GM12878 (cell line): Measurements from ENCODE around the gene STAC2. TPM values are rescaled to one million over a fixed set of nuclear protein-coding genes. Genes with fewer than 3 reads are reported as not detected.

Source experiments
- ATAC-seq: fragments of 200-7000 bp; cut with Tn5 transposase; 3 replicates; pipeline ENCODE4 v1.9.1; 2020; ENCODE audit warnings: mild to moderate bottlenecking, moderate library complexity
- BruUV-seq: library from RNA; stranded (reverse); fragments of 400-500 nt; replicated peaks from 2 replicates; lab custom pipeline; 2021; lab: Mats Ljungman, UMichigan
- CTCF ChIA-PET: fragments of 300-600 bp; sonication (Branson Sonifier 250); formaldehyde crosslinking; extraction: SDS; loops from one replicate; lab custom pipeline; 2021; ENCODE audit warnings: inconsistent platforms; lab: Yijun Ruan, JAX
- POLR2A ChIA-PET: fragments of 350-600 bp; formaldehyde crosslinking; extraction: SDS; loops from one replicate; lab custom pipeline; 2021; ENCODE audit warnings: inconsistent platforms; lab: Charles Lee
- RAD21 ChIA-PET: fragments of 300-600 bp; sonication (Branson Sonifier 250); formaldehyde crosslinking; loops from one replicate; lab custom pipeline; 2023; ENCODE audit warnings: antibody characterized with exemption; ENCODE audit not compliant: unreplicated experiment; lab: Charles Lee
- SMC1A ChIA-PET: fragments of 300-600 bp; sonication (Branson Sonifier 250); formaldehyde crosslinking; loops from one replicate; lab custom pipeline; 2023; ENCODE audit not compliant: unreplicated experiment, uncharacterized antibody; lab: Charles Lee
- DNase-seq: peaks from one replicate; pipeline ENCODE4 v3.0.0-alpha.2; 2011; ENCODE audit warnings: low read depth, low spot score
- FAIRE-seq: peaks from 3 replicates; lab custom pipeline; 2011; peaks lifted over from hg19 to GRCh38; lab: Jason Lieb, UNC
- H2AFZ ChIP-seq: 2 replicates; pipeline ENCODE4 v1.6.0; 2011; ENCODE audit warnings: low read depth, low read length, control low read depth; ENCODE audit not compliant: control insufficient read depth
- H3K27ac ChIP-seq: 2 replicates; pipeline ENCODE4 v1.5.1; 2011; ENCODE audit warnings: control low read depth; ENCODE audit not compliant: control insufficient read depth, insufficient read depth
- H3K27me3 ChIP-seq, 2 experiments: replicated peaks in 1 of 2; 2 replicates each; pipeline versions ENCODE4 v1.6.0 to v1.6.1; 2011; ENCODE audit warnings: low read length in 1 of 2; ENCODE audit not compliant: control insufficient read depth in 2 of 2, insufficient read depth in 2 of 2
- H3K36me3 ChIP-seq, 2 experiments: 2 replicates each; pipeline ENCODE4 v1.5.1; 2011; ENCODE audit warnings: low read length in 1 of 2; ENCODE audit not compliant: control insufficient read depth in 2 of 2, insufficient read depth in 2 of 2
- H3K4me1 ChIP-seq: 2 replicates; pipeline ENCODE4 v1.6.1; 2011; ENCODE audit warnings: mild to moderate bottlenecking, low read length, moderate library complexity, mixed read lengths; ENCODE audit not compliant: control insufficient read depth, insufficient read depth
- H3K4me2 ChIP-seq: 2 replicates; pipeline ENCODE4 v1.6.0; 2011; ENCODE audit warnings: control low read depth; ENCODE audit not compliant: control insufficient read depth, insufficient read depth
- H3K4me3 ChIP-seq: fragments of 200-600 bp; sonication (generic); 2 replicates; pipeline ENCODE4 v1.5.1; 2016
- H3K79me2 ChIP-seq: 2 replicates; pipeline ENCODE4 v1.6.0; 2011; ENCODE audit warnings: low read length; ENCODE audit not compliant: control insufficient read depth, insufficient read depth
- H3K9ac ChIP-seq: 2 replicates; pipeline ENCODE4 v1.8.0; 2011; ENCODE audit warnings: low read length, control low read depth, mixed read lengths; ENCODE audit not compliant: control insufficient read depth, insufficient read depth
- H3K9me3 ChIP-seq: replicated peaks from 3 replicates; pipeline ENCODE4 v1.5.1; 2011; ENCODE audit warnings: mild to moderate bottlenecking, low read length; ENCODE audit not compliant: control insufficient read depth, insufficient read depth
- H4K20me1 ChIP-seq: 2 replicates; pipeline ENCODE4 v1.6.0; 2011; ENCODE audit not compliant: control insufficient read depth, insufficient read depth
- BCL3 ChIP-seq: IDR thresholded peaks from 2 replicates; pipeline ENCODE4 v1.6.1; 2011; ENCODE audit warnings: borderline replicate concordance, low read depth, mild to moderate bottlenecking, moderate library complexity, low read length; ENCODE audit not compliant: insufficient read depth, poor library complexity, severe bottlenecking
- CBFB ChIP-seq: IDR thresholded peaks from 2 replicates; pipeline ENCODE4 v1.6.1; 2016; ENCODE audit warnings: antibody characterized with exemption, low read depth
- JUND ChIP-seq: IDR thresholded peaks from 2 replicates; pipeline ENCODE4 v1.6.1; 2012; ENCODE audit warnings: low read depth, mild to moderate bottlenecking, low read length, improper control_type of control experiment, moderate library complexity
- NFIC ChIP-seq: IDR thresholded peaks from 2 replicates; pipeline ENCODE4 v1.6.1; 2012; ENCODE audit warnings: low read depth, mild to moderate bottlenecking, inconsistent platforms, low read length, moderate library complexity
- NR2F1 ChIP-seq: fragments of 450-650 bp; conservative IDR thresholded peaks from 2 replicates; pipeline ENCODE4 v1.6.1; 2017; ENCODE audit warnings: mild to moderate bottlenecking
- RELA ChIP-seq: fragments of 450-650 bp; IDR thresholded peaks from 2 replicates; pipeline ENCODE4 v1.8.0; 2014; ENCODE audit warnings: borderline replicate concordance; ENCODE audit not compliant: partially characterized antibody
- SMAD1 ChIP-seq: fragments of 450-650 bp; IDR thresholded peaks from 2 replicates; pipeline ENCODE4 v1.6.1; 2018; ENCODE audit warnings: mild to moderate bottlenecking, low read depth; ENCODE audit not compliant: partially characterized antibody
- STAT1 ChIP-seq: fragments of 450-650 bp; conservative IDR thresholded peaks from 2 replicates; pipeline ENCODE4 v1.6.1; 2014; ENCODE audit warnings: antibody characterized with exemption, mild to moderate bottlenecking
- SUZ12 ChIP-seq: fragments of 200-600 bp; sonication (generic); IDR thresholded peaks from one replicate; pipeline ENCODE4 v1.6.1; 2018; ENCODE audit warnings: antibody characterized with exemption, mild to moderate bottlenecking; ENCODE audit not compliant: unreplicated experiment
- WRNIP1 ChIP-seq: IDR thresholded peaks from 2 replicates; pipeline ENCODE4 v1.6.1; 2011; ENCODE audit warnings: low read depth, low read length, improper control_type of control experiment, borderline replicate concordance
- WGBS: methylation state at CpG from one replicate; pipeline ENCODE4 v1.1.6; 2016; ENCODE audit warnings: low lambda C conversion rate; ENCODE audit not compliant: insufficient replicate concordance, insufficient coverage; ENCODE audit errors: missing lambda C conversion rate; 5-methylcytosine and 5-hydroxymethylcytosine counted together
- in situ Hi-C: fragments of 300-500 bp; cut with MboI; formaldehyde crosslinking; loops from 9 replicates; pipeline ENCODE4 v1.14.3; 2018; ENCODE audit warnings: mixed read lengths
- intact Hi-C: fragments of 100-400 bp; cut with micrococcal nuclease; formaldehyde crosslinking; loops from one replicate; pipeline ENCODE4 v1.14.2; 2022; ENCODE audit not compliant: unreplicated experiment
- polyA plus RNA-seq, 11 experiments: library from polyadenylated mRNA; depleted of rRNA in 4 of 11; unstranded in 6 of 11; stranded (reverse) in 5 of 11; fragments of >200 nt; fragmentation: Nextera tagmentation in 4 of 11; fragmentation: Illumina TruSeq in 1 of 11; extraction: Ambion mirVana in 4 of 11; extraction: Trizol in 1 of 11; gene quantifications; 1 replicate in 1 of 11; 2 replicates in 10 of 11; pipeline versions ENCODE4 v1.2.1 to v1.2.3, GENCODE V29; 2011 to 2016; ENCODE audit warnings: inconsistent platforms in 2 of 11, missing spikeins in 2 of 11, low read depth in 1 of 11
- total RNA-seq, 4 experiments: library from RNA; depleted of rRNA in 3 of 4; stranded (reverse); fragments of >200 nt in 3 of 4; fragmentation: Illumina TruSeq in 1 of 4; extraction: Trizol in 1 of 4; gene quantifications; 2 replicates each; pipeline versions ENCODE4 v1.2.1 to v1.2.3, GENCODE V29; 2013 to 2021
- TF ChIP-seq, protein P1 (sequence below): fragments of 150-350 bp; IDR thresholded peaks from 2 replicates; pipeline ENCODE4 v1.6.1; 2014; ENCODE audit warnings: mild to moderate bottlenecking, low read depth, low read length

STAC2 gene
- total and polyA plus RNA-seq, 10 of the 15 experiments (the other 5 are each of a cell fraction or from before 2014, with no cell fraction given) = 0.04 TPM; not detected in 9

DNA sequence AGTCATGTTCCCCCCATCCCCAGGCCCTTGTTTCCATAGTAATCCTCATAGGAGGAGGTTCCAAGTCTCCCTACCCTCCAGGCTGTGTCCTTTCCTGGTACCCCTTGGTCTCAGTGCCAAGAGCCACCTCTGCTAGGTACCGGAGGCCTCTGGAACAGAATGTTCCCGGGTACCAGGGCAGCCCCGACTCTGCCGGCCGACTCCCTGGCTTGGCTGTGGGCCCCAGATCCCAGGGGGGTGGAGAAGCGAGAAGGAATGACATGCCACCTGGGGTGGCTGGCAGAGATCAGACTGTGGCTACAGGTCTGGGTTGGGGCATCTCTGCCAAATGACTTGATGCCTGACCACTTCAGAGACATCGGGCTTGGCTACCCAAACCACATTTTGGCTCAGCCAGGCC, 3.6 kb downstream of the STAC2 start:
- Histone ChIP-seq H3K4me2 (no peak overlapping the region), H4K20me1 (no peaks in the 10 kb centered on the region), H3K36me3 (no peaks in the 10 kb centered on the region), H2AFZ (no peak overlapping the region), H3K79me2 (no peaks in the 10 kb centered on the region), H3K4me1 (no peaks in the 10 kb centered on the region), H3K27me3 (peaks cover 4 to 8% of the 10 kb centered on the region in 2 experiments; a peak in 3 of 4 replicates), H3K27ac (no peak overlapping the region), H3K4me3 (no peak overlapping the region), H3K9ac (no peak overlapping the region), H3K9me3 (no peaks in the 10 kb centered on the region)
- CTCF ChIA-PET = interaction anchor here (1.4 kb wide), 1 partner anchor 10 kb away, joined by 6 read pairs; no protein-coding TSS in a partner anchor
- SMC1A ChIA-PET = interaction anchor here (1.5 kb wide), 1 partner anchor 23 kb away, joined by 3 read pairs; no protein-coding TSS in a partner anchor
- DNase-seq (no peak), FAIRE-seq (no peak), ATAC-seq (no peak)
- in situ Hi-C loops (no loop called here), intact Hi-C loops (no loop called here)
- RAD21 ChIA-PET = interaction anchor here (0.6 kb wide), 1 partner anchor 131 kb away, joined by 3 read pairs; no protein-coding TSS in a partner anchor
- WGBS = 38% methylated on average over 7 of the region's 7 CpGs
- POLR2A ChIA-PET = no interaction called here
- TF ChIP-seq STAT1 (no peak), BCL3 (no peak), NFIC (no peak), WRNIP1 (no peak)
- no TSS peak for BruUV-seq

GRCh38 chr17:39221572-39221971, 4.2 kb downstream of the STAC2 start:
- Histone ChIP-seq H3K36me3 (no peaks in the 10 kb centered on the region), H3K9ac (no peak overlapping the region), H2AFZ (no peak overlapping the region), H3K79me2 (no peaks in the 10 kb centered on the region), H3K27me3 (peaks cover 4 to 8% of the 10 kb centered on the region in 2 experiments; a peak in 3 of 4 replicates), H3K4me2 (no peak overlapping the region), H3K9me3 (no peaks in the 10 kb centered on the region), H3K27ac (no peak overlapping the region), H3K4me3 (no peak overlapping the region), H4K20me1 (no peaks in the 10 kb centered on the region), H3K4me1 (no peaks in the 10 kb centered on the region)
- CTCF ChIA-PET = interaction anchor here (0.6 to 1.4 kb wide), 2 partner anchors 11 to 15 kb away, joined by 6 read pairs; no protein-coding TSS in a partner anchor
- SMC1A ChIA-PET = no interaction called here
- DNase-seq (no peak), ATAC-seq (no peak), FAIRE-seq (no peak)
- POLR2A ChIA-PET = no interaction called here
- WGBS = 61% methylated on average over 6 of the region's 6 CpGs
- in situ Hi-C loops (no loop called here), intact Hi-C loops (no loop called here)
- RAD21 ChIA-PET = interaction anchor here (0.6 kb wide), 1 partner anchor 130 kb away, joined by 3 read pairs; no protein-coding TSS in a partner anchor
- BruUV-seq = no TSS peak
- TF ChIP-seq NR2F1 (no peak), RELA (no peak), BCL3 (no peak), CBFB (no peak), SUZ12 (no peak), JUND (no peak), SMAD1 (no peak)
- TF ChIP-seq, protein P1, sequence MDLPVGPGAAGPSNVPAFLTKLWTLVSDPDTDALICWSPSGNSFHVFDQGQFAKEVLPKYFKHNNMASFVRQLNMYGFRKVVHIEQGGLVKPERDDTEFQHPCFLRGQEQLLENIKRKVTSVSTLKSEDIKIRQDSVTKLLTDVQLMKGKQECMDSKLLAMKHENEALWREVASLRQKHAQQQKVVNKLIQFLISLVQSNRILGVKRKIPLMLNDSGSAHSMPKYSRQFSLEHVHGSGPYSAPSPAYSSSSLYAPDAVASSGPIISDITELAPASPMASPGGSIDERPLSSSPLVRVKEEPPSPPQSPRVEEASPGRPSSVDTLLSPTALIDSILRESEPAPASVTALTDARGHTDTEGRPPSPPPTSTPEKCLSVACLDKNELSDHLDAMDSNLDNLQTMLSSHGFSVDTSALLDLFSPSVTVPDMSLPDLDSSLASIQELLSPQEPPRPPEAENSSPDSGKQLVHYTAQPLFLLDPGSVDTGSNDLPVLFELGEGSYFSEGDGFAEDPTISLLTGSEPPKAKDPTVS = no peak
